GM12878 (cell line): ENCODE results near the gene LIMD2. TPM values are rescaled to one million over a fixed set of nuclear protein-coding genes. Genes with fewer than 3 reads are reported as not detected.

Experiments used
- ATAC-seq: fragments of 200-7000 bp; cut with Tn5 transposase; 3 replicates; pipeline ENCODE4 v1.9.1; 2020; ENCODE audit warnings: mild to moderate bottlenecking, moderate library complexity
- BruUV-seq: library from RNA; stranded (reverse); fragments of 400-500 nt; replicated peaks from 2 replicates; lab custom pipeline; 2021; lab: Mats Ljungman, UMichigan
- CTCF ChIA-PET: fragments of 300-600 bp; sonication (Branson Sonifier 250); formaldehyde crosslinking; extraction: SDS; loops from one replicate; lab custom pipeline; 2021; ENCODE audit warnings: inconsistent platforms; lab: Yijun Ruan, JAX
- POLR2A ChIA-PET: fragments of 350-600 bp; formaldehyde crosslinking; extraction: SDS; loops from one replicate; lab custom pipeline; 2021; ENCODE audit warnings: inconsistent platforms; lab: Charles Lee
- RAD21 ChIA-PET: fragments of 300-600 bp; sonication (Branson Sonifier 250); formaldehyde crosslinking; loops from one replicate; lab custom pipeline; 2023; ENCODE audit warnings: antibody characterized with exemption; ENCODE audit not compliant: unreplicated experiment; lab: Charles Lee
- SMC1A ChIA-PET: fragments of 300-600 bp; sonication (Branson Sonifier 250); formaldehyde crosslinking; loops from one replicate; lab custom pipeline; 2023; ENCODE audit not compliant: unreplicated experiment, uncharacterized antibody; lab: Charles Lee
- DNase-seq: peaks from one replicate; pipeline ENCODE4 v3.0.0-alpha.2; 2011; ENCODE audit warnings: low read depth, low spot score
- FAIRE-seq: peaks from 3 replicates; lab custom pipeline; 2011; peaks lifted over from hg19 to GRCh38; lab: Jason Lieb, UNC
- H2AFZ ChIP-seq: 2 replicates; pipeline ENCODE4 v1.6.0; 2011; ENCODE audit warnings: low read depth, low read length, control low read depth; ENCODE audit not compliant: control insufficient read depth
- H3K27ac ChIP-seq: 2 replicates; pipeline ENCODE4 v1.5.1; 2011; ENCODE audit warnings: control low read depth; ENCODE audit not compliant: control insufficient read depth, insufficient read depth
- H3K27me3 ChIP-seq, 2 experiments: replicated peaks in 1 of 2; 2 replicates each; pipeline versions ENCODE4 v1.6.0 to v1.6.1; 2011; ENCODE audit warnings: low read length in 1 of 2; ENCODE audit not compliant: control insufficient read depth in 2 of 2, insufficient read depth in 2 of 2
- H3K36me3 ChIP-seq, 2 experiments: 2 replicates each; pipeline ENCODE4 v1.5.1; 2011; ENCODE audit warnings: low read length in 1 of 2; ENCODE audit not compliant: control insufficient read depth in 2 of 2, insufficient read depth in 2 of 2
- H3K4me1 ChIP-seq: 2 replicates; pipeline ENCODE4 v1.6.1; 2011; ENCODE audit warnings: mild to moderate bottlenecking, low read length, moderate library complexity, mixed read lengths; ENCODE audit not compliant: control insufficient read depth, insufficient read depth
- H3K4me2 ChIP-seq: 2 replicates; pipeline ENCODE4 v1.6.0; 2011; ENCODE audit warnings: control low read depth; ENCODE audit not compliant: control insufficient read depth, insufficient read depth
- H3K4me3 ChIP-seq: fragments of 200-600 bp; sonication (generic); 2 replicates; pipeline ENCODE4 v1.5.1; 2016
- H3K79me2 ChIP-seq: 2 replicates; pipeline ENCODE4 v1.6.0; 2011; ENCODE audit warnings: low read length; ENCODE audit not compliant: control insufficient read depth, insufficient read depth
- H3K9ac ChIP-seq: 2 replicates; pipeline ENCODE4 v1.8.0; 2011; ENCODE audit warnings: low read length, control low read depth, mixed read lengths; ENCODE audit not compliant: control insufficient read depth, insufficient read depth
- H3K9me3 ChIP-seq: replicated peaks from 3 replicates; pipeline ENCODE4 v1.5.1; 2011; ENCODE audit warnings: mild to moderate bottlenecking, low read length; ENCODE audit not compliant: control insufficient read depth, insufficient read depth
- H4K20me1 ChIP-seq: 2 replicates; pipeline ENCODE4 v1.6.0; 2011; ENCODE audit not compliant: control insufficient read depth, insufficient read depth
- BCL3 ChIP-seq: IDR thresholded peaks from 2 replicates; pipeline ENCODE4 v1.6.1; 2011; ENCODE audit warnings: borderline replicate concordance, low read depth, mild to moderate bottlenecking, moderate library complexity, low read length; ENCODE audit not compliant: insufficient read depth, poor library complexity, severe bottlenecking
- POLR2A ChIP-seq: IDR thresholded peaks from 2 replicates; pipeline ENCODE4 v1.6.1; 2011; ENCODE audit warnings: low read depth, mild to moderate bottlenecking, low read length
- WGBS: methylation state at CpG from one replicate; pipeline ENCODE4 v1.1.6; 2016; ENCODE audit warnings: low lambda C conversion rate; ENCODE audit not compliant: insufficient replicate concordance, insufficient coverage; ENCODE audit errors: missing lambda C conversion rate; 5-methylcytosine and 5-hydroxymethylcytosine counted together
- in situ Hi-C: fragments of 300-500 bp; cut with MboI; formaldehyde crosslinking; loops from 9 replicates; pipeline ENCODE4 v1.14.3; 2018; ENCODE audit warnings: mixed read lengths
- intact Hi-C: fragments of 100-400 bp; cut with micrococcal nuclease; formaldehyde crosslinking; loops from one replicate; pipeline ENCODE4 v1.14.2; 2022; ENCODE audit not compliant: unreplicated experiment
- polyA plus RNA-seq, 11 experiments: library from polyadenylated mRNA; depleted of rRNA in 4 of 11; unstranded in 6 of 11; stranded (reverse) in 5 of 11; fragments of >200 nt; fragmentation: Nextera tagmentation in 4 of 11; fragmentation: Illumina TruSeq in 1 of 11; extraction: Ambion mirVana in 4 of 11; extraction: Trizol in 1 of 11; gene quantifications; 1 replicate in 1 of 11; 2 replicates in 10 of 11; pipeline versions ENCODE4 v1.2.1 to v1.2.3, GENCODE V29; 2011 to 2016; ENCODE audit warnings: inconsistent platforms in 2 of 11, missing spikeins in 2 of 11, low read depth in 1 of 11
- total RNA-seq, 4 experiments: library from RNA; depleted of rRNA in 3 of 4; stranded (reverse); fragments of >200 nt in 3 of 4; fragmentation: Illumina TruSeq in 1 of 4; extraction: Trizol in 1 of 4; gene quantifications; 2 replicates each; pipeline versions ENCODE4 v1.2.1 to v1.2.3, GENCODE V29; 2013 to 2021

LIMD2 gene
- total and polyA plus RNA-seq, 10 of the 15 experiments (the other 5 are each of a cell fraction or from before 2014, with no cell fraction given), result 1.1 to 339 (median 181) TPM

GRCh38 chr17:63693411-63694113 is 6.4 kb downstream of the LIMD2 start:
- Histone ChIP-seq H3K4me3 (no peak overlapping the region), H3K4me1 (peaks cover 27% of the 10 kb centered on the region), H3K4me2 (no peak overlapping the region), H3K9me3 (no peaks in the 10 kb centered on the region), H2AFZ (no peak overlapping the region), H3K9ac (no peak overlapping the region), H4K20me1 (no peaks in the 10 kb centered on the region), H3K36me3 (peaks cover 14 to 30% of the 10 kb centered on the region in 2 experiments; a peak in 3 of 4 replicates), H3K79me2 (peaks cover 21% of the 10 kb centered on the region), H3K27me3 (no peaks in the 10 kb centered on the region), H3K27ac (no peak overlapping the region)
- FAIRE-seq (no peak), DNase-seq (no peak), ATAC-seq (no peak)
- RAD21 ChIA-PET, result interaction anchor here (1.9 kb wide), 1 partner anchor 82 kb away, joined by 4 read pairs; no protein-coding TSS in a partner anchor
- SMC1A ChIA-PET, result interaction anchor here (0.9 kb wide), 1 partner anchor 110 kb away, joined by 3 read pairs; no protein-coding TSS in a partner anchor
- POLR2A ChIA-PET, result interaction anchor here (1.0 kb wide), 1 partner anchor 8 kb away, joined by 3 read pairs; no protein-coding TSS in a partner anchor
- in situ Hi-C loops (no loop called here), intact Hi-C loops (loop anchor here (10.0 kb wide), 2 partner anchors 139 to 269 kb away; partner anchors contain the start of gene DCAF7)
- 95% methylated on average over 18 of the region's 18 CpGs for WGBS
- CTCF ChIA-PET, result interaction anchor here (0.8 to 2.2 kb wide), 3 partner anchors 16 to 46 kb away, joined by 3 to 6 read pairs (median 6); no protein-coding TSS in a partner anchor
- BruUV-seq, result no TSS peak
- TF ChIP-seq BCL3 (no peak), POLR2A (peak; percentile 58)
